K562 (cell line): ENCODE results near the gene CLIC1. TPM values are rescaled to one million over a fixed set of nuclear protein-coding genes. Genes with fewer than 3 reads are reported as not detected.

Source experiments
- ATF7 ChIP-seq: fragments of 450-650 bp; IDR thresholded peaks from 2 replicates; pipeline ENCODE4 v1.7.1; 2014; ENCODE audit warnings: mild to moderate bottlenecking, moderate library complexity
- CTBP1 ChIP-seq: fragments of 450-650 bp; IDR thresholded peaks from 2 replicates; pipeline ENCODE4 v1.6.1; 2016; ENCODE audit warnings: borderline replicate concordance
- DMBX1 ChIP-seq: fragments of 250-450 bp; sonication (Bioruptor Pico); IDR thresholded peaks from 2 replicates; pipeline ENCODE4 v1.8.0; 2022; ENCODE audit warnings: inconsistent platforms, mild to moderate bottlenecking, moderate library complexity, borderline replicate concordance
- E2F3 ChIP-seq: fragments of 250-450 bp; sonication (Bioruptor Pico); IDR thresholded peaks from 2 replicates; pipeline ENCODE4 v1.4.0; 2020; ENCODE audit warnings: mild to moderate bottlenecking
- FOSL1 ChIP-seq: fragments of 200-800 bp; sonication (Bioruptor generic); conservative IDR thresholded peaks from 2 replicates; pipeline ENCODE4 v1.6.1; 2016; ENCODE audit warnings: missing genetic modification characterization, missing compliant biosample characterization
- IRF1 ChIP-seq: sonication (generic); formaldehyde crosslinking; IDR thresholded peaks from 2 replicates; pipeline ENCODE4 v1.8.0; 2022; ENCODE audit warnings: missing genetic modification reagents, mild to moderate bottlenecking, borderline replicate concordance
- JUN ChIP-seq, 2 experiments: sonication (generic) in 1 of 2; formaldehyde crosslinking in 1 of 2; IDR thresholded peaks; 2 replicates each; pipeline versions ENCODE4 v1.6.1 to v1.8.0; 2012 to 2022; ENCODE audit warnings: borderline replicate concordance in 2 of 2, mild to moderate bottlenecking in 2 of 2, improper control_type of control experiment in 1 of 2, low read depth in 1 of 2, low read length in 1 of 2, missing genetic modification reagents in 1 of 2
- NKRF ChIP-seq: fragments of 450-650 bp; IDR thresholded peaks from 2 replicates; pipeline ENCODE4 v1.6.1; 2016; ENCODE audit warnings: borderline replicate concordance
- NR2F6 ChIP-seq: fragments of 450-650 bp; formaldehyde crosslinking; IDR thresholded peaks from 2 replicates; pipeline ENCODE4 v1.4.0; 2020; ENCODE audit warnings: mild to moderate bottlenecking
- NR4A1 ChIP-seq, 2 experiments: fragments of 250-450 bp in 1 of 2; fragments of 450-650 bp in 1 of 2; sonication (Bioruptor Pico) in 1 of 2; IDR thresholded peaks; 2 replicates each; pipeline versions ENCODE4 v1.4.0 to v1.6.1; 2016 to 2020; ENCODE audit warnings: mild to moderate bottlenecking in 2 of 2, missing compliant biosample characterization in 1 of 2, missing genetic modification characterization in 1 of 2, moderate library complexity in 1 of 2
- SMARCA4 ChIP-seq: fragments of 450-650 bp; IDR thresholded peaks from 2 replicates; pipeline ENCODE4 v1.6.1; 2016
- TAF9B ChIP-seq: fragments of 450-650 bp; IDR thresholded peaks from 2 replicates; pipeline ENCODE4 v1.6.1; 2018; ENCODE audit warnings: mild to moderate bottlenecking; ENCODE audit not compliant: partially characterized antibody
- UBTF ChIP-seq, 2 experiments: IDR thresholded peaks; 2 replicates each; pipeline ENCODE4 v1.6.1; 2012; ENCODE audit warnings: improper control_type of control experiment in 2 of 2, low read depth in 2 of 2, low read length in 2 of 2, borderline replicate concordance in 1 of 2
- ZFX ChIP-seq: sonication (generic); formaldehyde crosslinking; IDR thresholded peaks from 2 replicates; pipeline ENCODE4 v1.8.0; 2022; ENCODE audit warnings: mild to moderate bottlenecking, missing genetic modification reagents, moderate library complexity
- polyA plus RNA-seq, 8 experiments: library from polyadenylated mRNA; depleted of rRNA in 4 of 8; stranded (reverse) in 5 of 8; unstranded in 3 of 8; fragments of >200 nt; fragmentation: Nextera tagmentation in 2 of 8; fragmentation: Illumina TruSeq in 1 of 8; extraction: Ambion mirVana in 2 of 8; extraction: Trizol in 1 of 8; gene quantifications; 2 replicates each; pipeline versions ENCODE4 v1.2.1 to v1.2.3, GENCODE V29; 2011 to 2014; ENCODE audit warnings: inconsistent platforms in 1 of 8, missing spikeins in 1 of 8
- total RNA-seq, 7 experiments: library from RNA; depleted of rRNA in 6 of 7; stranded (reverse); fragments of >200 nt in 6 of 7; fragmentation: Illumina TruSeq in 2 of 7; extraction: Trizol in 2 of 7; gene quantifications; 2 replicates each; pipeline versions ENCODE4 v1.2.1 to v1.2.3, GENCODE V29; 2011 to 2021; ENCODE audit warnings: low replicate concordance in 1 of 7
- TF ChIP-seq, protein P1 (sequence below): fragments of 450-650 bp; conservative IDR thresholded peaks from 2 replicates; pipeline ENCODE4 v1.6.1; 2016; ENCODE audit warnings: missing genetic modification characterization, low read depth, mild to moderate bottlenecking, missing compliant biosample characterization, moderate library complexity
- TF ChIP-seq, protein P2 (sequence below), 3 experiments: IDR thresholded peaks in 2 of 3; conservative IDR thresholded peaks in 1 of 3; 2 replicates each; pipeline ENCODE4 v1.5.1; 2011 to 2012; ENCODE audit warnings: low read length in 3 of 3, mild to moderate bottlenecking in 3 of 3, control low read depth in 2 of 3, improper control_type of control experiment in 1 of 3, inconsistent platforms in 1 of 3, low read depth in 1 of 3, mixed read lengths in 1 of 3, moderate library complexity in 1 of 3; ENCODE audit not compliant: insufficient read depth in 2 of 3

The CLIC1 gene
- total and polyA plus RNA-seq, 9 of the 15 experiments (the other 6 are each of a cell fraction or from before 2014, with no cell fraction given), result 1,267 to 2,419 (median 1,808) TPM

- TF ChIP-seq NKRF (no peak), NR2F6 (no peak), TAF9B (no peak), ZFX (CRISPR knock-in tag) (no peak), CTBP1 (no peak), DMBX1 (CRISPR knock-in tag) (no peak), IRF1 (CRISPR knock-in tag) (no peak), E2F3 (CRISPR knock-in tag) (no peak), NR4A1 (CRISPR knock-in tag; IDR thresholded peaks at IDR 0.05) (0 out of 2 replicates have a peak, but pooled peaks have one; percentile 18), NR4A1 (tag; IDR thresholded peaks at IDR 0.05) (0 out of 2 replicates have a peak, but pooled peaks have one; percentile 74), SMARCA4 (no peak), ATF7 (no peak), UBTF (IDR thresholded peaks at IDR 0.05; ENCODE audit: borderline replicate concordance in 1 of 2, low read depth in 2 of 2, low read length in 2 of 2) (peak in 1 of 2 experiments; percentile 67; a peak in 1 of 4 replicates), JUN (IDR thresholded peaks at IDR 0.05; ENCODE audit: borderline replicate concordance, low read depth, low read length) (no peak), JUN (CRISPR knock-in tag; IDR thresholded peaks at IDR 0.05; ENCODE audit: borderline replicate concordance) (peak; percentile 66; the same call in 1 of the 2 replicates), FOSL1 (tag) (no peak)
- TF ChIP-seq, protein P1, sequence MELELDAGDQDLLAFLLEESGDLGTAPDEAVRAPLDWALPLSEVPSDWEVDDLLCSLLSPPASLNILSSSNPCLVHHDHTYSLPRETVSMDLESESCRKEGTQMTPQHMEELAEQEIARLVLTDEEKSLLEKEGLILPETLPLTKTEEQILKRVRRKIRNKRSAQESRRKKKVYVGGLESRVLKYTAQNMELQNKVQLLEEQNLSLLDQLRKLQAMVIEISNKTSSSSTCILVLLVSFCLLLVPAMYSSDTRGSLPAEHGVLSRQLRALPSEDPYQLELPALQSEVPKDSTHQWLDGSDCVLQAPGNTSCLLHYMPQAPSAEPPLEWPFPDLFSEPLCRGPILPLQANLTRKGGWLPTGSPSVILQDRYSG, result peak; percentile 59; the same call in 1 of the 2 replicates
- TF ChIP-seq, protein P2, sequence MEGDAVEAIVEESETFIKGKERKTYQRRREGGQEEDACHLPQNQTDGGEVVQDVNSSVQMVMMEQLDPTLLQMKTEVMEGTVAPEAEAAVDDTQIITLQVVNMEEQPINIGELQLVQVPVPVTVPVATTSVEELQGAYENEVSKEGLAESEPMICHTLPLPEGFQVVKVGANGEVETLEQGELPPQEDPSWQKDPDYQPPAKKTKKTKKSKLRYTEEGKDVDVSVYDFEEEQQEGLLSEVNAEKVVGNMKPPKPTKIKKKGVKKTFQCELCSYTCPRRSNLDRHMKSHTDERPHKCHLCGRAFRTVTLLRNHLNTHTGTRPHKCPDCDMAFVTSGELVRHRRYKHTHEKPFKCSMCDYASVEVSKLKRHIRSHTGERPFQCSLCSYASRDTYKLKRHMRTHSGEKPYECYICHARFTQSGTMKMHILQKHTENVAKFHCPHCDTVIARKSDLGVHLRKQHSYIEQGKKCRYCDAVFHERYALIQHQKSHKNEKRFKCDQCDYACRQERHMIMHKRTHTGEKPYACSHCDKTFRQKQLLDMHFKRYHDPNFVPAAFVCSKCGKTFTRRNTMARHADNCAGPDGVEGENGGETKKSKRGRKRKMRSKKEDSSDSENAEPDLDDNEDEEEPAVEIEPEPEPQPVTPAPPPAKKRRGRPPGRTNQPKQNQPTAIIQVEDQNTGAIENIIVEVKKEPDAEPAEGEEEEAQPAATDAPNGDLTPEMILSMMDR (IDR thresholded peaks at IDR 0.05 in 2 of 3, conservative IDR thresholded peaks at IDR 0.05 in 1 of 3; ENCODE audit: insufficient read depth in 2 of 3, low read depth in 1 of 3, low read length in 3 of 3), result no peak
Observed at GRCh38 chr6:31736768-31737314, 511 bp upstream of the CLIC1 start (continued).
